Activated gamma-delta T cell treated with Interleukin-2 at 50 U/mL for 16 hours (primary cell): ENCODE measurements around the gene GRIK3.
"Not testable (repeated sequence)": the region's sequence is repeated elsewhere in the genome, so short reads cannot be mapped to it uniquely, and the experiment has no call there.

Experiments
- DNase-seq: peaks from one replicate; pipeline ENCODE4 v3.0.0-alpha.2; 2020

GRIK3 gene

GRCh38 chr1:36900128-36900527 lies 134.2 kb downstream of the GRIK3 start:
- no peak for DNase-seq

DNA sequence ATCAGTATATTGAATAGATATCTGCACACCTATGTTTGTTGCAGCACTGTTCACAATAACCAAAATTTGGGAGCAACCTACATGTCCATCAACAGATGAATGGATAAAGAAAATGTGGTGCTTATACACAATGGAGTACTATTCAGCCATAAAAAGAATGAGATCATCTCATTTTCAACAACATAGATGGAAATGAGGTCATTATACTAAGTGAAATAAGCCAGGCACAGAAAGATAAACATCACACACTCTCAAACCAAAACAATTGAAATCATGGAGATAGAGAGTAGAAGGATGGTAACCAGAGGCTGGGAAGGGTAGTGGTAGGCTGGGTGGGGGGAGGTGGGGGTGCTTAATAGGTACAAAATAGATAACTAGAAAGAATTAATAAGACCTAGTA lies 136.5 kb downstream of the GRIK3 start:
- not testable (repeated sequence) for DNase-seq

GRCh38 chr1:36894824-36895223 lies 139.5 kb downstream of the GRIK3 start:
- no peak for DNase-seq

GRCh38 chr1:36890776-36891175 lies 143.5 kb downstream of the GRIK3 start:
- no peak for DNase-seq

GRCh38 chr1:36889478-36890226 lies 144.7 kb downstream of the GRIK3 start:
- no peak for DNase-seq

DNA sequence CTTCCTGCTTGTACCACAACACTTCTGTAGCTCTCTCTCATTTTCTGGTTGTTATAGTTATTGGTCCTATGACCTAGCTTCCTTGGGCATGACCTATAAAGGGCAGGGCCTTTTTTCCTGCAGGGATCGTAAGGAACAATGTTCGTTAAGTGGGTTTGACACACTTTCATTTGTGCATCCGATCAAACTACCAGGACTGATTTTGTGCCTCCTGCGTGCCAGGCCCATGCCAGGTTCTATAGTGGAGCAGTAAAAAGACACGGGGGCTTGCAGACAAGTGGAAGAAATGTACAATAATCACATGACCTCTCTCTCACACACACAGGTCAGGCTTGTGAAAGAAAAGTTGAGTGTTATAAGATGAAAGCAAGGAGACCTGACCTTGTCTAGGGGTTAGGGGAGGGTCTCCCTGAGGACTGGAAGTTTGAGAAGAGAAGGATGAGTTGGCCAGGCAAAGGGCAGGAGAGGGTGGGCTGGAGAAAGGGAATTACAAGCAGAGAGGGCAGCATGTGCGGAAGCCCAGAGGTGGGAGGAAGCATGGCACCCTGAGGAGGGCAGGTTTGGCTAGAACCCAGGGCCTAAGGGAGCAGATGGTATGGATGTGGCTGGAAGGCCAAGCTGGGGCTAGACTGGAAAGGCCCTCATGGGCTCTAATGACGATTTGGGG lies 145.4 kb downstream of the GRIK3 start:
- DNase-seq, result no peak

- DNase-seq, result no peak
These were observed 148.6 kb downstream of the GRIK3 start for GRCh38 chr1:36885540-36886357.

- no peak for DNase-seq
These were observed 149.5 kb downstream of the GRIK3 start for GRCh38 chr1:36884801-36885200.

DNA sequence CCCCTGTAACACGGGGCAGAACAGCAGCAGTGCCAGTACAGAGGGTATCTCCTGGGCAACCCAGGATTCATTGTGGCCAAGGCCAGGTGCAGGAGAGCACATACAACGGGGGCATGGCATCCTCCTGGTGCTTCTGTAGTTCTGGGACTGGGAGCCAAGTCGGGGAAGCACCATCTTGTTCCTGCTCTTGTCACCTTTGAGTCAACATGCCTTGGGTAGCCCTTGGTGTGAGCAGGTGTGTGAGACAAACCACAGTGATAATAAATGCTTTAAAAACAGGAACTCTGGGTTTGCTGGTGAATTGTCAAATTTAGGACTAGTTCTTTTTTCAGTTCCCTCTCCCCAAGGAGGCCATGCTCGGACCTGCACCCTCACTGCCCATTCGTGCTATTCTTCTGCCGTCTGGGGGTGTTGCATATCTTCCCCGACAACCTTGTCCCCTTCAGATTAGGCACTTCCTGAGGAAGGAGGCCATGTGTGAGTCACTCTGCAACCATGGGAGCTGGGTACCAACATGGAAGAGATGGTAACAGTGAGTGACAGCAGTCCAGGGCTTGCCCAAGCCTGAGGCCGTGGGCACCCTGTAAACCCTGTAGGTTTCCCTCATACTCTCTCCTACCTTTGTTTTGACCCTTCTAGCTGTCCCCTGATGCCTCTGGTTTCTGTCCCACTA lies 150.2 kb downstream of the GRIK3 start:
- no peak for DNase-seq

GRCh38 chr1:36883315-36883949 lies 150.9 kb downstream of the GRIK3 start:
- no peak for DNase-seq

- DNase-seq, result no peak
These were observed 151.6 kb downstream of the GRIK3 start for GRCh38 chr1:36882536-36883285.

- DNase-seq, result no peak
These were observed 152.8 kb downstream of the GRIK3 start for GRCh38 chr1:36881541-36881940.

GRCh38 chr1:36881068-36881405 lies 153.3 kb downstream of the GRIK3 start:
- DNase-seq, result no peak

DNA sequence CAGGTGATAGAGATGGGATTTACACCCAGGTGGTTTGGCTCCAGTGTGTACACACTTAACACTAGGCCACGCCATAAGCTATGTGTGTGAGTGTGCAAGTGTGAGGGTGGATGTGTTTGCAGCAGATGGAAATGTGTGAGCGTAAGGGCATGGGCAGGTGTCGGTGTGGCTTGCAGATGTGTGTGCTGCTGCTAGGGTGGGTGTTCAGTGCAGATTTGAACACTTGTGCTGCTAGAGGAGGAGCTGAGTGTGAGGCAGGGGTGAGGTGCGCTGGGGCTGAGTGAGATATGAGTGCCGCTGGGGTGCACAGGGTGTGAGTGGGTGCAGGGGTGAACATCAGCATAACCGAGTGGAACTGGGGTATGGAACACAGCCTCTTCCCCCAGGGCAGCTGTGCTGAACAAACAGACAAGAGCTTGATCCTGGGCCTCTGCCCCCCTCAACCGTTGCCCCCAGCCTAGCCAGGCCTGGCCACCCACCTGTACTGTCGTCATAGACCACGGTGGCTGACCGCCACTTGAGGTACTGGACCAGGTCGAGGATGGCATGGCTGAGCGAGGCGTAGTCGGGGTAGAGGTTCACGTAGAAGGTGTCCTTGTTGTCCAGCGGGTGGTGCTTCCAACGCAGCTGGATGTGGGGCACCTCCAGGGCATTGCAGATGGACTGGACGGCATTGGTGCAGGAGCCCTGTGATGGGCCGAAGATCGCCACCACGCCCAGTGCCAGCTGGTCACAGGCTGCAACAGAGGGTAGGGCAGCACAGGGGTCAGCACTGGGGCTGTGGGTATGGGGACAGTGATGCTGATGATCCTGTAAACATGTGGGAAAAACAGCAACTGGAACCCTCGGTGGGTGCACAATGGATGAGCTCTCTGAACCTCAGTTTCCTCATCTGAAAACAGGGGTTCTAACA lies 153.9 kb downstream of the GRIK3 start:
- no peak for DNase-seq

DNA sequence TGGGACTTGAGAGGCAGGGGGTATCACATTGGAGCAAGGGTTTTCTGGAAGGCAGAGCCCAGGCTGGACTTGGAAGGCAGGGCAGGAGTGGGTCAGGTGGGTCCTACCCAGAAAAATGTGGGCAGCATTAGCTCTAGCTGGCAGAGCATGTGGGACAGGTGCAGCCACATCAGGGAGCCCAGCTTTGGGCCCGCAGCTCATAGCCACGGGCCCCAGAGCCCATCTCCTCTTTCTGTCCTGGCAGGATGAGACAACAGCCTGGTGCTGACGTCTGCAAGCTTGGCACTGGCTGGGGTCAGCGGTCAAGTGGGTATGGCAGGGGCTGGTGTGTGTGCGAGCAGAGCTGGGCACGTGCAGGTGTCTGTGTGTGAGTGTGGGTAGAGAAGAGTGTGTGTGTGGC lies 154.7 kb downstream of the GRIK3 start:
- no peak for DNase-seq

DNA sequence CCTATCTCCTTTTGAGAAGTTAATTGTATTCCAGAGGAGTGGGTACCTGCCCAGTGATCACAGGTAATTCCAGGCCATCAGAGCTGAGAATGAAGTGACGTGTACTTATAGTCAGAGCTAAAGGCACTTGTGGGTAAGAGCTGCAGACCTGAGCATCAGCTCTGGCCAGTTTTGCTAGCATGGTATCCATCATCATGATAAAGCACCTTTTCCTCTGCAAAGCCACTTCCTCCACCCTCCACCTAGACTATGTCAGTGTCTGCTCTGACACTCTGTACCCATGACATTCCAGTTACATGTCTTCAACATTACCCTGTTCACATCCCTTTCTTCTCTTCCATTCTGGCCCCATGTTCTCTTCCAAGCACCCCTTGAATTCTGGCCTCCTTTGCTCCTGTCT lies 157.3 kb downstream of the GRIK3 start:
- no peak for DNase-seq

DNA sequence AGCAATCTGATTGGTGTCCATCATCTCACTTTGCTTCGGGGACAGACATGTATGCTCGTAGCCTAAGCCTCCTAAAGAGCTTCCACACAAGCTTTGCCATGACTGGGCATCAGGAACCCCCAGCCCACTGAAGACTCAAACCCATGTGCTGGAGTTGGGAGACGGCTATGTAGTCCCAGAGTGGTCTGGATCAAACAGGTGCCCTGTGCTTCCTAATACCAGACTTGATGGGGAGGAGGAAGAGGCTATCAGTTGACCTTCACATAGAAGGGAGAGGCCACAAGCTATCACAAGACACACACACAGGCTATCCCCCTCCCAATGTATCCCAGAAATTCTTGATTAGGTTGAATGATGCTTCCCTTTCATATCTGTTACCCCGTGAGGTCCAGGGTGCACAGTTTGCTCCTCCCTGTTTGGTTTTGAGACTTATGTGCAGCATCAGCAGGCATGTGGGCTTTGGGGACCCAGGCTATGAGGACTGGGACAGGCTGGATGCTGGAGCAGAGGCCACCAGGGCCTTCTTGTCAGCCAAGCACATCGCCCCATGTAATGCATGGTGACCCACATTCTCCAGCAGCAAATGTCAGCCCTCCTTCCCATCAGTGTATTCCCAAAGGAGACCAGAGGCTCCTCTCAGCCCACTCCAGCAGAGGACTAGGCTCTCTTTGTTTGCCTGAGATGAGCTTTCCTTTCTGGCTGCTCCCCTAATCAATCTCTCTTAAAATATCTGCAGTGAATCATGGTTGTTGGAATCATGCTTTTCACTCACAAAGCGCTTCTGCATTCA lies 159.8 kb downstream of the GRIK3 start:
- no peak for DNase-seq

- no peak for DNase-seq
These were observed 161.5 kb downstream of the GRIK3 start for GRCh38 chr1:36872858-36873257.

- no peak for DNase-seq
These were observed 162.1 kb downstream of the GRIK3 start for GRCh38 chr1:36872126-36872754.
